HG02588 (cell line): Measurements from ENCODE around the gene ZNF682.
"Not testable (repeated sequence)": the region's sequence is repeated elsewhere in the genome, so short reads cannot be mapped to it uniquely, and the experiment has no call there.

Experiments used
- ATAC-seq: cut with Tn5 transposase; IDR thresholded peaks from one replicate; pipeline ENCODE4 v1.9.1; 2021; ENCODE audit warnings: mild to moderate bottlenecking, moderate library complexity; ENCODE audit not compliant: unreplicated experiment

Gene ZNF682

DNA sequence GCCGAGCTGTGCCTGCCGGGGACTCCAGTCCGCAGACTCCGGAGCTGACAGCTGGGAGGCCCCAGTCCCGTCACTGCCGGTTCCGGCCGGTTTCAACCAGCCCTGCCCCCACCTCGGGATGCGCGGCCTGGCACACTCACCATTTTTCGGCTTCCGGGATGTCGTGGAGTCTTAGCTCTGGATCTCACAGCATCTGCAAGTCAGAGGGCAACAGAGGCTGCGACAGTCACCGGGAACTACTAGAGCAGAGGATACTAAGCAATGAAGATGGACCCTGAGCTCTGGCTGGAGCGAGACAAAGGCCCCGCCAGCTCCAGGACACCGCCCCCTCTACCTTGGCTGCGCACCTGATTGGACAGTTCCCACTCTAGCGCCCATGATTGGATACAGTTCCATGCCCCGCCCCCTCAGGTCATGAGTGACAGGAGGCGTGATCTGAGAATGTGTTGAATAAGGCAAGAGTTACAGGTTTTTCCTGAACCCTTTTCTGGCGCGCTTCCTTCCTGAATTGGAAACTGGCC is at the start of gene ZNF682:
ZNF682 (minus strand) TSS at position 303 of the 521 bp plus-strand sequence; CDS start at position 143, 160 bp downstream.
- ATAC-seq = peak; percentile 97

DNA sequence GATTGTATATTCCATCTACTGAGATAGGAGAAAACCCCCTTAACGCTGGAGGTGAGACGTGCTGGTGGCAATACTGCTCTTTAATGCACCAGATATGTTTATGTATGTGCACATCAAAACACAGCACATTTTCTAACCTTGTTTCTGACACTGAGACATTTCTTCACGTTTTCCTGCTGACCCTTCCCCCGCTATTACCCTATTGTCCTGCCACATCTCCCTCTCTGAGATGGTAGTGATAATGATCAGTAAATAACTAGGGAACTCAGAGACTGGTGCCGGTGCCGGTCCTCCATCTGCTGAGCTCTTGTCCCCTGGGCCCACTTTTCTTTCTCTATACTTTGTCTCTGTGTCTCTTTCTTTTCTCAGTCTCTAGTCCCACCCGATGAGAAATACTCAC is 43.6 kb upstream of the ZNF682 start:
- not testable (repeated sequence) for ATAC-seq

DNA sequence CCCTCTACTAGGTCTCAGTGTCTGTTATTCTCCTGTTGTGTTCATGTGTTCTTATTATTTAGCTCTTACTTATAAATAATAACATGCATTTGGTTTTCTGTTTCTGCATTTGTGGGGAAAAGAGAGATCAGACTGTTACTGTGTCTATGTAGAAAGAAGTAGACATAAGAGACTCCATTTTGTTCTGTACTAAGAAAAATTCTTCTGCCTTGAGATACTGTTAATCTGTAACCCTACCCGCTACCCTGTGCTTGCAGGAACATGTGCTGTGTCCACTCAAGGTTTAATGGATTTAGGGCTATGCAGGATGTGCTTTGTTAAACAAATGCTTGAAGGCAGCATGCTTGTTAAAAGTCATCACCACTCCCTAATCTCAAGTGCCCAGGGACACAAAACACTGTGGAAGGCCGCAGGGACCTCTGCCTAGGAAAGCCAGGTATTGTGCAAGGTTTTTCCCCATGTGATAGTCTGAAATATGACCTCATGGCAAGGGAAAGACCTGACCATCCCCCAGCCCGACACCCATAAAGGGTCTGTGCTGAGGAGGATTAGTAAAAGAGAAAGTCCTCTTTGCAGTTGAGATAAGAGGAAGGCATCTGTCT is 43.0 kb upstream of the ZNF682 start:
- ATAC-seq = not testable (repeated sequence)

DNA sequence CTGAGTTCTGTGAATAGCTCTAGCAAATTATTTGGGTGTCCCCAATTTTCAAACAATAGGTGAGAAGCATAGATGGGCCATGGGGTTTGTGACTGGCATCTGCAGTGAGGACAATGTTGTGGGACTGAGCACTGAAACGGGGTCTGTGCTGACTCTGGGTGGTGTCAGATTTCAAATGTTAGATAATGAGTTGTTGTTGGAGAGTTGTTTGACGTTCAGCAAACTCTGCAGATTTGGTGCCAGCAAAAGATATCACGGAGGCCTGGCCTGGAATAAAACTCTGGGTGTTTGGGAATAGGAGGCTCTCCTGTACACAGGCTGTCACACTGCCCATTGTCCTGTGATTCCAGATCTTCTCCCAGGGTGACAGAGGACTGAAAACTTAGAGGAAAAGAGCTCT is 41.4 kb upstream of the ZNF682 start:
- ATAC-seq = no peak

DNA sequence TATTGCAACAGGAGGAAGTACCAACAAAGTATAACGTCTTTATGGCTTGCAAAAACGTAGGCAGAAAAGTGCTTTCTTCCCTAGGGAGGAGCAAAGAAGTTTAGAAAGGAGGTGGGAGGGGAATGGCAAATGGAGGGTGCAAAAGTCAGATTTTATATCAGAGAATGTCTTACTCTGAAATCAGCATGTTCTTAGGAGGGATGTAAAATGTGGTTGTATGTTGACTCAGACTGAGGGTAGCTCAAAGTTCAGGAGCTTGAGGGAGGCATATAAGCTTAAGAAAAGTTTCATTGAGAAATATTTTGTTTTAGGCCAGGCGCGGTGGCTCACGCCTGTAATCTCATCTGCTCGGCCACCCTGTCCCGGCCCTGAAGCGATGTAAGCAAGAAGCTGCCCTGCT is 40.2 kb upstream of the ZNF682 start:
- ATAC-seq = no peak

DNA sequence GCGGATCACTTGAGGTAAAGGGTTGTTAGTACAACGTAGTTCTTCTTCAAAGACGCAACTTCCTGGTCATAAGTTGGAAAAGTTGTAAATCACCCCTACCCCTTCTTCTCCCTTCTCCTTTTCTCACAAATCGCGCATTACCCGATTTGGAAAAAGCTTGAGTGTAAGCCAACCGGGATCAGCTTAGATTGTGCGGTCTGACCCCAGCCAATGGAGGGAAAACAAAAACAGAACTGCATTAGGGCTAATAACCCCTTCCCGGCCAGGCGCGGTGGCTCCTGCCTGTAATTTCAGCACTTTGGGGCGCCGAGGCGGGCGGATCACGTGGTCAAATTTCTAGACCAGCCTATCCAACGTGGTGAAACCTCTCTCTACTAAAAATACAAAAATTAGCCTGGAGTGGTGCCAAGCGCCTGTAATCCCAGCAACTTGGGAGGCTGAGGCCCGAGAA is 39.3 kb upstream of the ZNF682 start:
- no peak for ATAC-seq

DNA sequence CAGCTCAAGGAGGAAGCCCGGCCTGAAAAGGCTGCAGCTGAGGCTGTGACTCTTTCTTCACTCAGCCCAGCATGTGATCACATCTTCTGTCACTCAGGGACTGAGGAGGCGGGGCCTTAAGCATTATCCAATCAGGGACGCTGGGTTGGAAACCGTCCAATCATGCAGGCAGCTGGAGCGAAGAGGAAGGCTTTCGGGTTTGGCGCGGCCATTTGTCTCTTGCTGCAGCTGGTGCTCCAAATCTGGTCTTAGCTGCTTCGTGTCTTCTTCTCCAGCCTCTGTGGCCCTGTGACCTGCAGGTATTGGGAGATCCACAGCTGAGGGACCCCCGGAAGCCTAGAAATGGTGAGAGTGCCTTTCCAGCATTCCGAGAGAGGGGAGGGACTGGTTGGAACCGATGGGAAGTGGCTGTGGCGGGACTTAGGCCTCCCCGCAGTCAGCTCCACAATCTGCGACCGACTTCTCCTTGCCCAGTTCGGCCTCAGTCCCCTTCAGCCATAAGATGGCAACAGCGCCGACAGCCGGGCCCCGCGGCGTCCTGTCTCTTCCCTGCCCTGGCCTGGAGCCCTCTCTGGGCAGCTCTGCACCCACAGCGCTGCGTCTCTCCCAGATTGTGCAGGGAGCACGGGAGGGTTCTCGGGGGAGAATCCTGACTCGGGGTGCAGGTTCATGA is 38.6 kb upstream of the ZNF682 start, which contains the start of gene ZNF90:
ZNF90 (plus strand) TSS at position 210 of the 673 bp plus-strand sequence; CDS start at position 343, 133 bp downstream.
- peak; percentile 92 for ATAC-seq

- no peak for ATAC-seq
Observed at GRCh38 chr19:20072936-20073335, 33.6 kb upstream of the ZNF682 start.

DNA sequence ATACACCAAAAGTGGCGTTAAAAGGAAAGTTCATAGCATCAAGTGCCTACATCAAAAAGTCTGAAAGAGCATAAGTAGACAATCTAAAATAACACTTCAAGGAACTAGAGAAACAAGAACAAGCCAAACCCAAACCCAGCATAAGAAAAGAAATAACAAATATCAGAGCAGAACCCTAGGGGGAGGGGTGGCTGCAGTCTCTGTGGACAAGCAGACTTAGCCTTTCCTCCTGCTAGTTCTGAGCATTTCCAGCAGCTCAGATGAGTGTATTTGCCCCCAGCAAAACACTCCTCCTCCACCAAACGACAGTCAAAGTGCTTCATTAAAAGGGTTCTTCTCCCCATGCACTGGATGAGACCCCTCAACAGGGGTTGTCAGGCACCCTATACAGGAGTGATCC is 31.4 kb upstream of the ZNF682 start:
- no peak for ATAC-seq

- not testable (repeated sequence) for ATAC-seq
Observed at GRCh38 chr19:20068559-20068958, 29.3 kb upstream of the ZNF682 start.

- ATAC-seq = no peak
Observed at GRCh38 chr19:20067943-20068342, 28.6 kb upstream of the ZNF682 start.

DNA sequence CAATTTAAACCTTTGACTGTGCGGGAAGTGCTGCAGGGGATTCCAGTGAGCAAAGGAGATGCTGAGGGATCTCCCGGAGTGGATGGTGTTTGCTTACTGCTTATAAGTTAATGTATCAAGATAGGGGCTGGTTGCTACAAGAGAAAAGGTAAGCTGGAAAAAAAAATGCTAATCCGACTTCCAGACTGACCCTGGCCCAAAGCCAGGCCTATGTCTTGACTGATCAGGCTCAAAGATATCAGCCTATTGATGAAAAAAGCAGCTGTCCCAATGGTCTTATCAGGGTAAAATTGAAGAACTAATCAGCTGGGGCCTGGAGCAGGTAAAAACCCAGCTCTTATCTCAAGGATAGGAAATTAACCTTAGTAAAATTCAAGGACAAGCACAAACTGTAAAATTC is 27.6 kb upstream of the ZNF682 start:
- ATAC-seq = no peak

- no peak for ATAC-seq
Observed at GRCh38 chr19:20060282-20060681, 21.0 kb upstream of the ZNF682 start.

DNA sequence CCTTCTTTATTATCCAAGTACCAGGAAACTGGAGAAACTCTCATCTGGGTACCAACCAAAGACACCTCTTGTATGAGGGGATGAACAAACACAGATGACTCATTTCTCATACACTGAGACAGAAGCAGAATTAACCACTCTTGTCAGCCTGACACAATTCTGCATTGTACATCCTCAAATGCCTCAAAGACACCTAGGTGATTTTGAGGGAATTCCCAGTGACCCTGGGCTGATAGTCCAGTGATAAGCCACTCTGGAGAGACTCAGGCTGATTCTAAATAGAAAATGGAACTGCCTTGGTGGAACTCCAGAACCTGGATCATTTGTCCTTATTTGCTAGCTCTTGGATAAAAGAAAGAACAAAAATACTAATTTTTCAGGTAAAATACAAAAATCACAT is 19.4 kb upstream of the ZNF682 start:
- ATAC-seq = not testable (repeated sequence)

DNA sequence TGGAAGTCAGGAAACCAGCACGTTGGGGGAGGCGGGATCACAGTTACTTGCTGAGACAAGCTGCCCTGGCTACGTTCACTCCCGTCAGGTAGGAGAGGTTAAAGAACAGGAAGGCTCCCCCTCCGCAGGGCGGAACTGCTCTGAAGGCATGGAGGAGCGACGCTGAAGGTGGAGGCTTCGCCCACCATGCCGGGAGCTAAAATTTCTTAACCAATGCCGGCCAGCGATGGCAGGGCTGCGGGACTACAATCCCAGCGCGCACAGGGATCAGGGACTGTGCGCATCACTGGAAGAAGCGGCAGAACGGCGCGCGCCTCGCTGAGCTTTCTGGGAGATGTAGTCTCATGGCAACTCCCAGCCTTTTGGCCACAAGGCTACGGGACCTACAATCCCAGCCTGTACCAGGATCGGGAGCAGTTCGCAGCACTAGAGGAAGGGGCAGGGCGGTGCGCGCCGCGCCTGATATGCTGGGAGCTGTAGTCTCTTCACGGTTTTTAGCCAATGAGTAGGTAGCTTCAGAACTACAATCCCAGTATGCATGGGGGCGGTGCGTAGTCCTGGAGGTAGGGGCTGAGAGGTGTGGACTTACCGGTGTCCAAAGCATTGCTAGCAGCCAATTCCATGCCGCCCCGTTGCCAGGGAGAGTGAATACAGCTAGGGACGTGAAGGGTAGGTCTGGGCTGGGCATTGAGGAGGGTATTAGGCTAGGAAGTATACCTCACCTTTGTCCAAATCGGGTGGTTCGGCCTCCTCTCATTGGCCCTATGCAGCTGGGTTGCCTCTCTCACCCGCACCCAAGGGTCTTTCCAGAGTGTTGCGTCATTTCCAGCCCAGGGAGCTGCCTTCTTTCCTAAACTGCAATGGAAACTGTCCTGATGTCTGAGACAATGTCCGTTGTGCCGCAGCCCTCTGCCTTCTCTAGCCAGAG is 12.8 kb upstream of the ZNF682 start:
- ATAC-seq = peak; percentile 92

GRCh38 chr19:20045742-20046141 is 6.4 kb upstream of the ZNF682 start:
- ATAC-seq = not testable (repeated sequence)

GRCh38 chr19:20044663-20045062 is 5.4 kb upstream of the ZNF682 start:
- no peak for ATAC-seq

DNA sequence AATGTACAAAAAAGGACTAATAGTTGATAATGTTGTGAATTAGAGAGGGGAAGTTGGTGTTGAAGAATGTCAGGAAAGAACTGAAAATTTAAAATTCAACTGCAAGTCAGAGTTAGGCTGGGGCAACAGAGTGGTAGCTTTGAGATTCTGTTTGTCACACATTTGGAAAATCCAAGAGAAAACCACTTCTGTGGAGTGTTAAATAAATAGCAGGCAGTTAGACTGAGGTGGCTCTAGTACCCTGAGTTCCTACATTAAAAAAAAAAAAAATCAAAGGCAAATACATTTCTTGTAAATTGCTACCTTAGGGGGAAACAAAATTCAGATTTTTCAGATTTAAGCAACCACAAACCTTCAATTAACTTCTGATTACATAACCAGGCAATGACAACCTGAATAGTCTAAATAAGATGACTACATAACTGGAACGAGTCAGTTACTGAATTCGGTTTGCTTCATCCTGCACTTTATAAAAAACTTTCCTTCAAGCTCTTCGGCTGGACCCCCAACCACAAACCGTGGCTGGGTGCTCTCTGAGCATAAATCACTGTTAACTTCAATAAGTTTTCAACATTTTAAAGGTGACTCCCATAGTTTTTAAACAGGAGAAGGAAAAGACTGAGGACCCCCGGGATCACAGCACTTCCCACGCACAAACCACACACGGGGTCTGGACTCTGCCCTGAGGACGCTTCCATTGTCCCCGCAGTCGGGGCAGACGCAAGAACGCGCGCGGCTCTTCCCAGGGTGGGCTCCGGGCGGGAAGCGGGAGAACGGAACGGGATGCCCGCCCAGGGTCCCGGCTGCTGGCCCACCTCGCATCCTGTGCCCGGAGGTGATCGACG is 725 bp downstream of the ZNF682 start:
- ATAC-seq = no peak

DNA sequence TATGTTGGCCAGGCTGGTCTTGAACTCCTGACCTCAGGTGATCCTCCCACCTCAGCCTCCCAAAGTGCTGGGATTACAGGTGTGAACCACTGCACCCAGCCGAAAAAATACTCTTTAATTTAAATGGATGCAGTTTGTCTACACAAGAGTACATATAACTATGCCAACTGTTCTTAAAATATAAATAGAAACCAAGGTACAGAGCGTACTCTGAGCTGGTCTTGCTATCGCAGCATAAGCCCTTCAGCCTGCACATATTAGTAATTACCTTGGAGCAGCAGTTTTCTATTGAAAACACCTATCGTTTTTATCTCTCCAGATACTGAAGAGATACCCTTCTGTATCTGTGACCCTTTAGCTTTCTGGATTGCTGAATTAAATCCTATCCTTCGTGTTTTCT is 3.4 kb downstream of the ZNF682 start:
- no peak for ATAC-seq

DNA sequence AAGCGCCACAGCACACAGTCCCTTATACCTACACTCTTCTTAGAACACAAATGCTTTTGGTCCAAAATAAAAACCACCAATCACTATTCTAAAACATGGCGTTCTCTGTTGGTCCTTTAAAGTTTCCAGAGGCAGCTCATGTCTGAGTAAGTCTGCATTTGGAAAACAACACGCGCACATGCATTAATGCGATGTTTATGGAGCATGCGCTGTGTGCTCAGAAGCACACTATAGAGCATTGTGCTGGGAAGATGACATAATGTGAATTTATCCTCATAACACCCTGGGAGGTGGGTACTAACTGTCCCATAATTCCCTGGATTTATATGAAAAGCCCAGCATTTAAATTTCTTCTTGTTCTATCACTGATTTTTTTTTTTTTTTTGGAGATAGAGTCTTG is 10.7 kb downstream of the ZNF682 start:
- no peak for ATAC-seq
